GM23338 (cell line): ENCODE data around the gene PGAM1. TPM values are rescaled to one million over a fixed set of nuclear protein-coding genes. Genes with fewer than 3 reads are reported as not detected.

Experiments used
- ATAC-seq: fragments of 200-7000 bp; cut with Tn5 transposase; 3 replicates; pipeline ENCODE4 v1.9.1; 2020
- DNase-seq: peaks from one replicate; pipeline ENCODE4 v3.0.0-alpha.2; 2015; ENCODE audit warnings: low spot score
- H2AFZ ChIP-seq: fragments of 200-600 bp; sonication (generic); 2 replicates; pipeline ENCODE4 v1.8.0; 2016; ENCODE audit warnings: antibody characterized with exemption, mild to moderate bottlenecking, moderate library complexity
- H3F3A ChIP-seq: fragments of 200-600 bp; sonication (generic); replicated peaks from 2 replicates; pipeline ENCODE4 v1.8.0; 2017; ENCODE audit warnings: antibody characterized with exemption, mixed run types, low read depth
- H3K27ac ChIP-seq: fragments of 200-600 bp; sonication (generic); 2 replicates; pipeline ENCODE4 v1.6.1; 2016; ENCODE audit warnings: low read depth
- H3K27me3 ChIP-seq: fragments of 200-600 bp; sonication (generic); 2 replicates; pipeline ENCODE4 v1.8.0; 2016; ENCODE audit warnings: mild to moderate bottlenecking, mixed run types, moderate library complexity; ENCODE audit not compliant: insufficient read depth
- H3K36me3 ChIP-seq: fragments of 200-600 bp; sonication (generic); 2 replicates; pipeline ENCODE4 v1.8.0; 2016; ENCODE audit warnings: mild to moderate bottlenecking; ENCODE audit not compliant: insufficient read depth
- H3K4me1 ChIP-seq: fragments of 200-600 bp; sonication (generic); 2 replicates; pipeline ENCODE4 v1.8.0; 2016; ENCODE audit warnings: mild to moderate bottlenecking, moderate library complexity; ENCODE audit not compliant: insufficient read depth
- H3K4me2 ChIP-seq: fragments of 200-600 bp; sonication (generic); 2 replicates; pipeline ENCODE4 v1.7.1; 2017; ENCODE audit warnings: mixed run types
- H3K4me3 ChIP-seq: fragments of 200-600 bp; sonication (generic); 2 replicates; pipeline ENCODE4 v1.6.1; 2016; ENCODE audit warnings: mixed run types
- H3K79me2 ChIP-seq: fragments of 200-600 bp; sonication (generic); replicated peaks from 2 replicates; pipeline ENCODE4 v1.8.0; 2017; ENCODE audit warnings: mild to moderate bottlenecking; ENCODE audit not compliant: insufficient read depth
- H3K9me2 ChIP-seq: fragments of 200-600 bp; sonication (generic); 2 replicates; pipeline ENCODE4 v1.8.0; 2017; ENCODE audit not compliant: insufficient read depth
- H4K20me1 ChIP-seq: fragments of 200-600 bp; sonication (generic); replicated peaks from 2 replicates; pipeline ENCODE4 v1.8.0; 2017; ENCODE audit warnings: mild to moderate bottlenecking; ENCODE audit not compliant: insufficient read depth
- H3K27ac Mint-ChIP-seq: 2 replicates; pipeline ENCODE4 v1.8.0; 2020; ENCODE audit warnings: inconsistent platforms, mild to moderate bottlenecking, moderate library complexity, mixed read lengths
- H3K27me3 Mint-ChIP-seq: 3 replicates; pipeline ENCODE4 v1.8.0; 2022; ENCODE audit warnings: low read depth, mild to moderate bottlenecking, moderate library complexity, mixed read lengths, inconsistent platforms; ENCODE audit not compliant: insufficient read depth, poor library complexity
- H3K36me3 Mint-ChIP-seq: 3 replicates; pipeline ENCODE4 v1.8.0; 2021; ENCODE audit warnings: low read depth, mild to moderate bottlenecking, inconsistent platforms, moderate library complexity, mixed read lengths
- H3K4me1 Mint-ChIP-seq: 3 replicates; pipeline ENCODE4 v1.8.0; 2020; ENCODE audit warnings: mild to moderate bottlenecking, inconsistent platforms, mixed read lengths
- H3K4me3 Mint-ChIP-seq: 3 replicates; pipeline ENCODE4 v1.8.0; 2021; ENCODE audit warnings: moderate library complexity, mild to moderate bottlenecking, inconsistent platforms, mixed read lengths
- H3K9me3 Mint-ChIP-seq: 3 replicates; pipeline ENCODE4 v1.8.0; 2020; ENCODE audit warnings: moderate library complexity, mild to moderate bottlenecking, inconsistent platforms, mixed read lengths
- CREB1 ChIP-seq: fragments of 250-450 bp; sonication (Bioruptor Pico); IDR thresholded peaks from 2 replicates; pipeline ENCODE4 v1.5.0; 2020; ENCODE audit warnings: low read depth, mild to moderate bottlenecking, moderate library complexity
- CTCF ChIP-seq, 2 experiments: fragments of 200-600 bp in 1 of 2; sonication (generic) in 1 of 2; conservative IDR thresholded peaks; 2 replicates each; pipeline versions ENCODE4 v1.5.1 to v1.6.1; 2016 to 2017; ENCODE audit warnings: antibody characterized with exemption in 2 of 2, low read depth in 2 of 2, mild to moderate bottlenecking in 2 of 2, moderate library complexity in 1 of 2
- EZH2 ChIP-seq: fragments of 200-600 bp; sonication (generic); IDR thresholded peaks from one replicate; pipeline ENCODE4 v1.8.0; 2017; ENCODE audit warnings: antibody characterized with exemption, mild to moderate bottlenecking, low read depth; ENCODE audit not compliant: unreplicated experiment
- EZH2phosphoT487 ChIP-seq: fragments of 200-600 bp; sonication (generic); IDR thresholded peaks from one replicate; pipeline ENCODE4 v1.8.1; 2018; ENCODE audit warnings: antibody characterized with exemption; ENCODE audit not compliant: unreplicated experiment
- NANOG ChIP-seq: IDR thresholded peaks from 2 replicates; pipeline ENCODE4 v1.6.1; 2016; ENCODE audit warnings: antibody characterized with exemption, borderline replicate concordance
- POLR2AphosphoS5 ChIP-seq: IDR thresholded peaks from 2 replicates; pipeline ENCODE4 v1.6.1; 2016; ENCODE audit warnings: antibody characterized with exemption, low read depth
- REST ChIP-seq: IDR thresholded peaks from one replicate; pipeline ENCODE4 v1.6.1; 2018; ENCODE audit warnings: antibody characterized with exemption; ENCODE audit not compliant: unreplicated experiment
- ZNF114 ChIP-seq: fragments of 250-450 bp; sonication (Bioruptor Pico); IDR thresholded peaks from 2 replicates; pipeline ENCODE4 v1.5.0; 2020; ENCODE audit warnings: mild to moderate bottlenecking, moderate library complexity
- polyA plus RNA-seq: library from polyadenylated mRNA; unstranded; fragments of >200 nt; fragmentation: Nextera tagmentation; extraction: Ambion mirVana; gene quantifications from 2 replicates; pipeline ENCODE4 v1.2.1, GENCODE V29; 2016
- total RNA-seq: library from RNA; depleted of rRNA; stranded (reverse); fragments of >200 nt; shearing (Covaris generic); gene quantifications from 2 replicates; pipeline ENCODE4 v1.2.3, GENCODE V29; 2014
- TF ChIP-seq, protein P1 (sequence below): IDR thresholded peaks from 2 replicates; pipeline ENCODE4 v1.6.1; 2016; ENCODE audit warnings: antibody characterized with exemption

PGAM1 gene
- total and polyA plus RNA-seq, 2 experiments from 2014 or later, result 497 to 930 TPM

- Histone ChIP-seq H3K9me2 (no peaks in the 10 kb centered on the region), H2AFZ (no peak within 1 kb of the TSS), H3K36me3 (peaks cover 26% of the 10 kb centered on the region), H3K79me2 (peaks cover 23% of the 10 kb centered on the region), H4K20me1 (peaks cover 9% of the 10 kb centered on the region), H3K4me3 (peak within 1 kb of the TSS; percentile 82), H3K27me3 (no peaks in the 10 kb centered on the region), H3K4me1 (peaks cover 8% of the 10 kb centered on the region; the same call in 1 of the 2 replicates), H3K4me2 (peak within 1 kb of the TSS; percentile 100), H3F3A (peaks cover under 1% of the 10 kb centered on the region; the same call in 1 of the 2 replicates), H3K27ac (peak within 1 kb of the TSS; percentile 55)
- peaks cover 5% of the 10 kb centered on the region; the same call in 2 of the 3 replicates for H3K4me1 Mint-ChIP-seq
- H3K36me3 Mint-ChIP-seq, result peaks cover 23% of the 10 kb centered on the region
- peaks cover 3% of the 10 kb centered on the region for H3K27me3 Mint-ChIP-seq
- TF ChIP-seq, protein P1, sequence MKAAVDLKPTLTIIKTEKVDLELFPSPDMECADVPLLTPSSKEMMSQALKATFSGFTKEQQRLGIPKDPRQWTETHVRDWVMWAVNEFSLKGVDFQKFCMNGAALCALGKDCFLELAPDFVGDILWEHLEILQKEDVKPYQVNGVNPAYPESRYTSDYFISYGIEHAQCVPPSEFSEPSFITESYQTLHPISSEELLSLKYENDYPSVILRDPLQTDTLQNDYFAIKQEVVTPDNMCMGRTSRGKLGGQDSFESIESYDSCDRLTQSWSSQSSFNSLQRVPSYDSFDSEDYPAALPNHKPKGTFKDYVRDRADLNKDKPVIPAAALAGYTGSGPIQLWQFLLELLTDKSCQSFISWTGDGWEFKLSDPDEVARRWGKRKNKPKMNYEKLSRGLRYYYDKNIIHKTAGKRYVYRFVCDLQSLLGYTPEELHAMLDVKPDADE, result peak; percentile 78
- peak; percentile 93 for TF ChIP-seq CREB1 (CRISPR knock-in tag)
- TF ChIP-seq POLR2AphosphoS5, result peak; percentile 71
- TF ChIP-seq EZH2phosphoT487, result no peak
- TF ChIP-seq EZH2, result no peak
- TF ChIP-seq CTCF (conservative IDR thresholded peaks at IDR 0.05; ENCODE audit: low read depth in 2 of 2), result 0 out of 4 replicates have a peak, but pooled peaks of 1 of the 2 experiments have one; percentile 14
- H3K27ac Mint-ChIP-seq, result peak within 1 kb of the TSS; percentile 96
- H3K4me3 Mint-ChIP-seq, result peak within 1 kb of the TSS; percentile 97
- DNase-seq (peak; percentile 100), ATAC-seq (peak; percentile 94)
- H3K9me3 Mint-ChIP-seq, result no peaks in the 10 kb centered on the region
These were observed 25.1 kb upstream of the PGAM1 start, which contains the start of gene RRP12 for GRCh38 chr10:97400665-97401454. Gene RRP12, minus strand, starts transcription at chr10:97401340. Its CDS starts 109 bp downstream, at chr10:97401231.

DNA sequence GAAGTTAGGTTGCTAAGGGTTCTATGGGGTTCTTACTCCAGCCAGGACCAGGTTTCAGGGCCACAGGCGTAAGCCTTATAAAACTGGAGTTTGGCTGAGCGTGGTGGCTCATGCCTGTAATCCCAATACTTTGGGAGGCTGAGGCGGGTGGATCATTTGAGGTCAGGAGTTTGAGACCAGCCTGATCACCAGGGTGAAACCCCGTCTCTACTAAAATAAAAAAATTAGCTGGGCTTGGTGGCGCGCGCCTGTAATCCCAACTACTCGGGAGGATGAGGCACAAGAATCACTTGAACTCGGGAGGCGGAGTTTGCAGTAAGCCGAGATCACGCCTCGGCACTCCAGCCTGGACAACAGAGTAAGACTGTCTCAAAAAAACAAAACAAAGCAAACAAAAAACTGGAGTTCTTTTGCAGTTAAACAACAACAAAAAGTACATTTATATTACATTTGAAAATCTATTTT is 24.5 kb upstream of the PGAM1 start:
- Mint-ChIP-seq H3K9me3 (no peaks in the 10 kb centered on the region), H3K27ac (peak overlapping the region; percentile 96), H3K4me3 (peak overlapping the region; percentile 97), H3K27me3 (peaks cover 3% of the 10 kb centered on the region), H3K36me3 (peaks cover 17% of the 10 kb centered on the region; the same call in 2 of the 3 replicates), H3K4me1 (peaks cover 5% of the 10 kb centered on the region; the same call in 2 of the 3 replicates)
- Histone ChIP-seq H3K79me2 (peaks cover 23% of the 10 kb centered on the region), H2AFZ (no peak overlapping the region), H3K27me3 (no peaks in the 10 kb centered on the region), H3K4me3 (peak overlapping the region; percentile 82), H3K9me2 (no peaks in the 10 kb centered on the region), H3K4me2 (no peak overlapping the region), H4K20me1 (peaks cover 9% of the 10 kb centered on the region), H3K27ac (peak overlapping the region; percentile 40), H3F3A (peaks cover 4% of the 10 kb centered on the region; the same call in 1 of the 2 replicates), H3K36me3 (peaks cover 25% of the 10 kb centered on the region), H3K4me1 (peaks cover 8% of the 10 kb centered on the region; the same call in 1 of the 2 replicates)
- ATAC-seq, result no peak
- peak; percentile 21 for DNase-seq
- no peak for TF ChIP-seq REST
- no peak for TF ChIP-seq ZNF114 (CRISPR knock-in tag)
- no peak for TF ChIP-seq NANOG
- no peak for TF ChIP-seq POLR2AphosphoS5
- no peak for TF ChIP-seq EZH2phosphoT487
